ENCODE data around the gene EEPD1.

The EEPD1 gene

GRCh38 chr7:36191292-36191920 is 38.4 kb downstream of the EEPD1 start:
- no peak for TF ChIP-seq TOX (CRISPR knock-in tag; IDR thresholded peaks at IDR 0.05; ENCODE audit: borderline replicate concordance)
- no peak for TF ChIP-seq ZFP30 (CRISPR knock-in tag; IDR thresholded peaks at IDR 0.05)
- TF ChIP-seq ARNTL (CRISPR knock-in tag; IDR thresholded peaks at IDR 0.05; ENCODE audit: borderline replicate concordance, low read depth) = no peak
- no peak for TF ChIP-seq ZNF565 (CRISPR knock-in tag; conservative IDR thresholded peaks at IDR 0.05; ENCODE audit: low read depth)
- no peak; the same call in 2 of the 3 replicates for ATAC-seq

GRCh38 chr7:36192053-36192824 is 39.2 kb downstream of the EEPD1 start:
- ATAC-seq = no peak

GRCh38 chr7:36192877-36193276 is 39.8 kb downstream of the EEPD1 start:
- TF ChIP-seq TSHZ2 (CRISPR knock-in tag; IDR thresholded peaks at IDR 0.05) (no peak), RARB (CRISPR knock-in tag; IDR thresholded peaks at IDR 0.05) (no peak), ZNF8 (CRISPR knock-in tag; IDR thresholded peaks at IDR 0.05) (no peak), PPARA (CRISPR knock-in tag; IDR thresholded peaks at IDR 0.05; ENCODE audit: borderline replicate concordance) (no peak), CSRNP3 (CRISPR knock-in tag; IDR thresholded peaks at IDR 0.05) (no peak), CREB5 (CRISPR knock-in tag; IDR thresholded peaks at IDR 0.05; ENCODE audit: low read depth) (no peak), TCF4 (CRISPR knock-in tag; IDR thresholded peaks at IDR 0.05; ENCODE audit: borderline replicate concordance) (no peak), ESRRG (CRISPR knock-in tag; IDR thresholded peaks at IDR 0.05) (no peak), CSDC2 (CRISPR knock-in tag; IDR thresholded peaks at IDR 0.05) (no peak), ARNTL (CRISPR knock-in tag; IDR thresholded peaks at IDR 0.05; ENCODE audit: borderline replicate concordance, low read depth) (no peak), TOX (CRISPR knock-in tag; IDR thresholded peaks at IDR 0.05; ENCODE audit: borderline replicate concordance) (no peak), ZFP30 (CRISPR knock-in tag; IDR thresholded peaks at IDR 0.05) (no peak)
- ATAC-seq = no peak

More at GRCh38 chr7:36192053-36192824, 39.2 kb downstream of the EEPD1 start:
- TF ChIP-seq ISL1 (CRISPR knock-in tag; IDR thresholded peaks at IDR 0.05) (no peak), BACH2 (CRISPR knock-in tag; IDR thresholded peaks at IDR 0.05; ENCODE audit: borderline replicate concordance) (no peak), ESRRG (CRISPR knock-in tag; IDR thresholded peaks at IDR 0.05) (no peak), RARB (CRISPR knock-in tag; IDR thresholded peaks at IDR 0.05) (no peak), OSR1 (CRISPR knock-in tag; IDR thresholded peaks at IDR 0.05) (no peak), ARNTL (CRISPR knock-in tag; IDR thresholded peaks at IDR 0.05; ENCODE audit: borderline replicate concordance, low read depth) (no peak), TSHZ2 (CRISPR knock-in tag; IDR thresholded peaks at IDR 0.05) (no peak), ZFP3 (CRISPR knock-in tag; IDR thresholded peaks at IDR 0.05) (no peak), ZNF565 (CRISPR knock-in tag; conservative IDR thresholded peaks at IDR 0.05; ENCODE audit: low read depth) (no peak)

GRCh38 chr7:36198854-36199266 is 45.8 kb downstream of the EEPD1 start:
- ATAC-seq = no peak
- TF ChIP-seq TSHZ2 (CRISPR knock-in tag; IDR thresholded peaks at IDR 0.05) (no peak), ZNF70 (CRISPR knock-in tag; IDR thresholded peaks at IDR 0.05) (no peak), CSRNP3 (CRISPR knock-in tag; IDR thresholded peaks at IDR 0.05) (no peak), PPARA (CRISPR knock-in tag; IDR thresholded peaks at IDR 0.05; ENCODE audit: borderline replicate concordance) (no peak), SNAI2 (CRISPR knock-in tag; IDR thresholded peaks at IDR 0.05) (no peak)

Data from SK-N-SH treated with all-trans-retinoic acid at 6 μM for 48 hours (cell line).